SK-N-MC (cell line): ENCODE data around the gene TRPV2.

Source experiments
- DNase-seq: peaks from one replicate; pipeline ENCODE4 v3.0.0-alpha.2; 2011; ENCODE audit warnings: low read depth, low spot score
- H3K27ac ChIP-seq: fragments of 200-600 bp; sonication (generic); 2 replicates; pipeline ENCODE4 v1.5.1; 2016; ENCODE audit warnings: mixed run types
- H3K36me3 ChIP-seq: fragments of 200-600 bp; sonication (generic); 2 replicates; pipeline ENCODE4 v1.6.1; 2017; ENCODE audit warnings: antibody characterized with exemption, low read length, mixed read lengths; ENCODE audit not compliant: insufficient read depth
- H3K4me3 ChIP-seq: fragments of 200-600 bp; sonication (generic); 2 replicates; pipeline ENCODE4 v1.5.1; 2016
- H3K9ac ChIP-seq: fragments of 200-600 bp; sonication (generic); 2 replicates; pipeline ENCODE4 v1.8.0; 2017; ENCODE audit warnings: mixed run types, mixed read lengths; ENCODE audit not compliant: insufficient read length
- H3K9me3 ChIP-seq: fragments of 200-600 bp; sonication (generic); 2 replicates; pipeline ENCODE4 v1.6.1; 2017; ENCODE audit warnings: low read depth, mild to moderate bottlenecking, antibody characterized with exemption, low read length, moderate library complexity, mixed read lengths
- EZH2 ChIP-seq: fragments of 200-600 bp; sonication (generic); IDR thresholded peaks from one replicate; pipeline ENCODE4 v1.6.1; 2017; ENCODE audit warnings: antibody characterized with exemption
- FOXP2 ChIP-seq: optimal IDR thresholded peaks from 2 replicates; pipeline ENCODE3; 2011; ENCODE audit warnings: mild to moderate bottlenecking, moderate library complexity; ENCODE audit not compliant: insufficient read depth; ENCODE audit errors: extremely low read length, control extremely low read depth
- POLR2AphosphoS5 ChIP-seq: IDR thresholded peaks from 2 replicates; pipeline ENCODE4 v1.6.1; 2012; ENCODE audit warnings: mild to moderate bottlenecking, low read depth, low read length, borderline replicate concordance

Gene TRPV2

GRCh38 chr17:16463358-16464302 lies 48.3 kb downstream of the TRPV2 start:
- DNase-seq, result no peak
- no peak overlapping the region for H3K9ac ChIP-seq
- H3K36me3 ChIP-seq, result no peaks in the 10 kb centered on the region; the same call in 1 of the 2 replicates
- no peak overlapping the region for H3K27ac ChIP-seq
- H3K4me3 ChIP-seq, result no peak overlapping the region
- TF ChIP-seq POLR2AphosphoS5 (no peak), FOXP2 (no peak), EZH2 (no peak)
- H3K9me3 ChIP-seq, result no peaks in the 10 kb centered on the region

GRCh38 chr17:16464303-16465051 lies 49.1 kb downstream of the TRPV2 start:
- Histone ChIP-seq H3K27ac (no peak overlapping the region), H3K9me3 (no peaks in the 10 kb centered on the region), H3K9ac (no peak overlapping the region), H3K36me3 (no peaks in the 10 kb centered on the region; the same call in 1 of the 2 replicates), H3K4me3 (no peak overlapping the region)
- DNase-seq, result no peak
- TF ChIP-seq FOXP2 (no peak), POLR2AphosphoS5 (no peak), EZH2 (no peak)

GRCh38 chr17:16465052-16465312 lies 49.6 kb downstream of the TRPV2 start:
- Histone ChIP-seq H3K4me3 (no peak overlapping the region), H3K9ac (no peak overlapping the region), H3K27ac (no peak overlapping the region), H3K36me3 (no peaks in the 10 kb centered on the region; the same call in 1 of the 2 replicates), H3K9me3 (no peaks in the 10 kb centered on the region)
- no peak for TF ChIP-seq EZH2
- no peak for TF ChIP-seq FOXP2
- no peak for DNase-seq

GRCh38 chr17:16465861-16466338 lies 50.5 kb downstream of the TRPV2 start:
- DNase-seq, result no peak
- no peak overlapping the region for H3K27ac ChIP-seq
- no peak for TF ChIP-seq EZH2
- no peak for TF ChIP-seq FOXP2
- TF ChIP-seq POLR2AphosphoS5, result no peak
- H3K36me3 ChIP-seq, result no peaks in the 10 kb centered on the region
- H3K9me3 ChIP-seq, result no peaks in the 10 kb centered on the region
- H3K4me3 ChIP-seq, result no peak overlapping the region
- H3K9ac ChIP-seq, result no peak overlapping the region

GRCh38 chr17:16466407-16466806 lies 51.0 kb downstream of the TRPV2 start:
- Histone ChIP-seq H3K9me3 (no peaks in the 10 kb centered on the region), H3K4me3 (no peak overlapping the region), H3K9ac (no peak overlapping the region), H3K36me3 (no peaks in the 10 kb centered on the region), H3K27ac (no peak overlapping the region)
- no peak for DNase-seq
- TF ChIP-seq POLR2AphosphoS5 (no peak), EZH2 (no peak), FOXP2 (no peak)

GRCh38 chr17:16467044-16467443 lies 51.7 kb downstream of the TRPV2 start:
- TF ChIP-seq FOXP2, result no peak
- H3K9me3 ChIP-seq, result no peaks in the 10 kb centered on the region
- H3K36me3 ChIP-seq, result no peaks in the 10 kb centered on the region
- no peak for DNase-seq
- H3K27ac ChIP-seq, result no peak overlapping the region
- H3K4me3 ChIP-seq, result no peak overlapping the region
- H3K9ac ChIP-seq, result no peak overlapping the region

- DNase-seq, result no peak
- H3K9me3 ChIP-seq, result no peaks in the 10 kb centered on the region
- no peak overlapping the region for H3K4me3 ChIP-seq
- H3K36me3 ChIP-seq, result no peaks in the 10 kb centered on the region
- H3K9ac ChIP-seq, result no peak overlapping the region
- TF ChIP-seq FOXP2 (no peak), POLR2AphosphoS5 (no peak), EZH2 (no peak)
- H3K27ac ChIP-seq, result no peak overlapping the region
Observed at GRCh38 chr17:16467886-16468285, 52.5 kb downstream of the TRPV2 start.

GRCh38 chr17:16468428-16468992 lies 53.1 kb downstream of the TRPV2 start:
- no peak for DNase-seq
- Histone ChIP-seq H3K9me3 (no peaks in the 10 kb centered on the region), H3K36me3 (no peaks in the 10 kb centered on the region), H3K9ac (no peak overlapping the region), H3K27ac (no peak overlapping the region), H3K4me3 (no peak overlapping the region)
- TF ChIP-seq POLR2AphosphoS5, result no peak
- no peak for TF ChIP-seq EZH2
- no peak for TF ChIP-seq FOXP2
